Astrocyte (in vitro differentiated cells and primary cell): ENCODE measurements around the gene RANGAP1. TPM values are rescaled to one million over a fixed set of nuclear protein-coding genes. Genes with fewer than 3 reads are reported as not detected.

ENCODE experiments used
- DNase-seq: peaks from one replicate; pipeline ENCODE4 v3.0.0-alpha.2; 2010; ENCODE audit warnings: low read depth
- FAIRE-seq: peaks from 2 replicates; lab custom pipeline; 2011; peaks lifted over from hg19 to GRCh38; lab: Jason Lieb, UNC
- H2AFZ ChIP-seq: 2 replicates; pipeline ENCODE4 v1.6.0; 2012; ENCODE audit warnings: low read depth, low read length, inconsistent platforms
- H3K27ac ChIP-seq: 2 replicates; pipeline ENCODE4 v1.5.1; 2011; ENCODE audit warnings: low read depth, low read length, inconsistent platforms
- H3K27me3 ChIP-seq: 2 replicates; pipeline ENCODE4 v1.6.0; 2011; ENCODE audit warnings: low read length, inconsistent platforms; ENCODE audit not compliant: insufficient read depth
- H3K36me3 ChIP-seq: 2 replicates; pipeline ENCODE4 v1.5.1; 2011; ENCODE audit warnings: low read length, inconsistent platforms; ENCODE audit not compliant: insufficient read depth
- H3K4me1 ChIP-seq: 2 replicates; pipeline ENCODE4 v1.5.1; 2011; ENCODE audit warnings: low read length, inconsistent platforms; ENCODE audit not compliant: insufficient read depth
- H3K4me2 ChIP-seq: 2 replicates; pipeline ENCODE4 v1.6.0; 2012; ENCODE audit warnings: low read length, inconsistent platforms
- H3K4me3 ChIP-seq: 2 replicates; pipeline ENCODE4 v1.5.1; 2011; ENCODE audit warnings: low read depth, mild to moderate bottlenecking, low read length, inconsistent platforms; ENCODE audit not compliant: insufficient read depth
- H3K79me2 ChIP-seq: 2 replicates; pipeline ENCODE4 v1.6.0; 2012; ENCODE audit warnings: mild to moderate bottlenecking, low read length, inconsistent platforms; ENCODE audit not compliant: insufficient read depth
- H3K9ac ChIP-seq: 2 replicates; pipeline ENCODE4 v1.6.0; 2012; ENCODE audit warnings: mild to moderate bottlenecking, low read length, inconsistent platforms
- H3K9me3 ChIP-seq: 2 replicates; pipeline ENCODE4 v1.5.1; 2012; ENCODE audit warnings: low read depth, mild to moderate bottlenecking, low read length, inconsistent platforms; ENCODE audit not compliant: insufficient read depth
- H4K20me1 ChIP-seq: 2 replicates; pipeline ENCODE4 v1.6.0; 2012; ENCODE audit warnings: low read length, inconsistent platforms; ENCODE audit not compliant: insufficient read depth
- H3K27ac Mint-ChIP-seq: one replicate; pipeline ENCODE4 v1.8.0; 2021; ENCODE audit warnings: mild to moderate bottlenecking, mixed read lengths; ENCODE audit not compliant: unreplicated experiment
- H3K27me3 Mint-ChIP-seq: one replicate; pipeline ENCODE4 v1.8.0; 2021; ENCODE audit warnings: low read depth, mixed read lengths; ENCODE audit not compliant: unreplicated experiment
- H3K36me3 Mint-ChIP-seq: one replicate; pipeline ENCODE4 v1.8.0; 2021; ENCODE audit warnings: low read depth, mixed read lengths; ENCODE audit not compliant: unreplicated experiment
- H3K4me1 Mint-ChIP-seq: one replicate; pipeline ENCODE4 v1.8.0; 2021; ENCODE audit warnings: low read depth, mixed read lengths; ENCODE audit not compliant: unreplicated experiment
- H3K4me3 Mint-ChIP-seq: one replicate; pipeline ENCODE4 v1.8.0; 2021; ENCODE audit warnings: mild to moderate bottlenecking, moderate library complexity, mixed read lengths; ENCODE audit not compliant: unreplicated experiment
- H3K9me3 Mint-ChIP-seq: one replicate; pipeline ENCODE4 v1.8.0; 2021; ENCODE audit warnings: mild to moderate bottlenecking, mixed read lengths; ENCODE audit not compliant: unreplicated experiment
- CTCF ChIP-seq: IDR thresholded peaks from 2 replicates; pipeline ENCODE4 v1.5.1; 2011; ENCODE audit warnings: low read depth, mild to moderate bottlenecking, inconsistent platforms, low read length, moderate library complexity; ENCODE audit not compliant: insufficient read depth
- EZH2 ChIP-seq: IDR thresholded peaks from 2 replicates; pipeline ENCODE4 v1.6.1; 2012; ENCODE audit warnings: mild to moderate bottlenecking, low read length, inconsistent platforms; ENCODE audit not compliant: insufficient read depth
- total RNA-seq: library from RNA; stranded (reverse); gene quantifications from 2 replicates; pipeline ENCODE4 v1.2.1, GENCODE V29; 2021

Gene RANGAP1
- total RNA-seq, 1 donor from 2014 or later, result 77.8 TPM

DNA sequence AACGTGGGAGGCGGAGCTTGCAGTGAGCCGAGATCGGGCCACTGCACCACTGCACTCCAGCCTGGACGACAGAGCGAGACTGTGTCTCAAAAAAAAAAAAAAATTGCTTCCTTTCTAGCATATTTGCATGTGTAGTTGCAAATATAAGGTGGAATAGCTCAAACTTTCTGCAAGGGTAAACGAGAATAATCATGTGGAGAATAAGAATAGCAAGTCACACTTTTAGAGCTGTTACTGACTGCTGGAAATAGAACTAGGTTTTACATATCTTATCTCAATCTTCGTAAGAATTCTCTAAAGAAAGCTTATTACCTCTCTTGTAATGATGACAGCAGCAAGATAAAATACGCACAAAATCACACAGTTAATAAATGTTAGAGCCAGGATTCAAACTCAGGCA lies 79.3 kb downstream of the RANGAP1 start:
- no peak for FAIRE-seq
- Histone ChIP-seq H3K4me3 (no peak overlapping the region), H3K4me1 (peaks cover 7% of the 10 kb centered on the region), H3K27me3 (no peaks in the 10 kb centered on the region), H4K20me1 (no peaks in the 10 kb centered on the region), H3K9ac (no peak overlapping the region), H3K9me3 (no peaks in the 10 kb centered on the region), H3K27ac (no peak overlapping the region), H3K4me2 (no peak overlapping the region), H3K79me2 (peaks cover 31% of the 10 kb centered on the region), H2AFZ (no peak overlapping the region), H3K36me3 (no peaks in the 10 kb centered on the region)
- Mint-ChIP-seq H3K4me3 (peak overlapping the region; percentile 96), H3K36me3 (peaks cover 8% of the 10 kb centered on the region), H3K9me3 (no peaks in the 10 kb centered on the region), H3K4me1 (no peaks in the 10 kb centered on the region), H3K27me3 (peaks cover 8% of the 10 kb centered on the region), H3K27ac (no peak overlapping the region)
- TF ChIP-seq EZH2, result no peak
- no peak for DNase-seq

DNA sequence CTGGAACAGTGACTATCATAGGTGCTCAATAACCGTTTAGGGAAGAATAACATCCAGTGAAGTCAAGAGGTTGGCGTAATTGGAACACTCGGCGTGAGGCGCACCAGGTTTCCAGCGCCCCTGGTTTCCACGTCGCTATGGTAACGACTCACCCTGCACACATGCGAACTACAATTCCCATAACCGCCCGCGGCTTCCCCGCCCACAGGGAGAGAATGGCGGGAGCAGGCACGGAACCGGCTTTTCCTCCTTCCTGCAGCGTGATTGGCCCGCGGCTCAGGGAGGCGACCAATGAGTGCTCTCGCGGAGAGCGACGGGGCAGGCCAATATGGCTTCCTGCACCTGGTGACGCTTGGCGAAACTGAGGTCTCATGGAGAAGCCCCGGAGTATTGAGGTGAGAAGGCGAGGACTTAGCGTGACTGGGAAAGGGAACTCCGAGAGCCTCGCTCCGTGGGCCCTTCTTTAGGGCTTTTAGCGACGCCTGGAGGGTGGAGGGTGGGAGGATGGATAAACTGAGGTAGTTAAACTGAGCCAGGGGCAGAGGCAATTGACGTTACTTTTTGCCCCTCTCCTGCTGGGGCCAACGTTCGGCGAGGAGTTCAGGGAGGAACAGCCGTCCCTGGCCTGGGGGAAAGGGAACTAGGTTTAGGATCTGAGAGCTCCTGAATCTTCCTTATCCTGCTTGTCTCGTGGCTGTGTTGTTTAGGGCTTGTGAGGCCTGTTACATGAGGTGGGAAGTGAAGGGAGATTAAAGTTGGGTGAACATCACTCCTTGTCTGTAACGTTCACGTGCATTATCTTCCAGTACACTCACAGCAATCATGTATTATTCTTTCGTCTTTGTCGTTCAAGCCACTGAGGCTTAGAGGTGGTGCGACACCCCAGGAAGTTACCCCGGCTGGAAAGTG lies 80.7 kb downstream of the RANGAP1 start, which contains the start of gene L3MBTL2:
Gene L3MBTL2 (plus strand): TSS at position 321 of the 909 bp plus-strand sequence. CDS start 51 bp downstream, at position 372.
- H3K27me3 Mint-ChIP-seq, result peaks cover 15% of the 10 kb centered on the region
- H3K9me3 Mint-ChIP-seq, result no peaks in the 10 kb centered on the region
- Histone ChIP-seq H3K9me3 (no peaks in the 10 kb centered on the region), H3K27me3 (no peaks in the 10 kb centered on the region), H3K27ac (peak within 1 kb of the TSS; percentile 76), H3K36me3 (no peaks in the 10 kb centered on the region), H3K79me2 (peaks cover 31% of the 10 kb centered on the region), H3K4me2 (peak within 1 kb of the TSS; percentile 96), H3K4me1 (peaks cover 7% of the 10 kb centered on the region), H2AFZ (peak within 1 kb of the TSS; percentile 99), H3K9ac (peak within 1 kb of the TSS; percentile 98), H4K20me1 (no peaks in the 10 kb centered on the region), H3K4me3 (peak within 1 kb of the TSS; percentile 97)
- FAIRE-seq (peak; percentile 95), DNase-seq (peak; percentile 88)
- peak within 1 kb of the TSS; percentile 96 for H3K4me3 Mint-ChIP-seq
- no peak for TF ChIP-seq EZH2
- TF ChIP-seq CTCF, result no peak
- peak within 1 kb of the TSS; percentile 89 for H3K27ac Mint-ChIP-seq
- H3K4me1 Mint-ChIP-seq, result no peaks in the 10 kb centered on the region
- peaks cover 6% of the 10 kb centered on the region for H3K36me3 Mint-ChIP-seq

DNA sequence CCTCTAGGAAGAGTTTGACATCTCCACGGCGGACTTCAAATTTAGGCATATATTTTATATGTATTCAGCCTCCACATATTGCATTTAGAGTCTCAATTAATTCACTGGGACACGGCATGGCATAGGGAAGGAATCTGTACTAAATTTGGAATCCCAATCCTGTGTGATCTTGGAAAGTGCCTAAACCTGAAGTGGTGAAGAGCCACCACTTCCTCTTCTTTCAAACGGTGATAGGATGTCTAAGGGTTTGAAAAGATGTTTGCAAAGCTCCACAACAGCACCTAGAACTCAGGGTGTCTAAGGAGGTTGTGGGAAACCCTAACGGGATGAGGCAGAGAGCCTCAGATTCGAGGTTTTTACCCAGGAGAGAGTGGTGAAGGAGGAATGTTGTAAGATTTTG lies 81.9 kb downstream of the RANGAP1 start:
- no peak for DNase-seq

More for the DNA sequence above, 81.9 kb downstream of the RANGAP1 start:
- no peak overlapping the region for H2AFZ ChIP-seq
- no peaks in the 10 kb centered on the region for H3K27me3 ChIP-seq
- Mint-ChIP-seq H3K4me1 (no peaks in the 10 kb centered on the region), H3K36me3 (no peaks in the 10 kb centered on the region), H3K27me3 (peaks cover 23% of the 10 kb centered on the region), H3K9me3 (no peaks in the 10 kb centered on the region), H3K4me3 (no peak overlapping the region), H3K27ac (no peak overlapping the region)
- no peak overlapping the region for H3K4me2 ChIP-seq
- no peaks in the 10 kb centered on the region for H3K9me3 ChIP-seq
- FAIRE-seq, result no peak
- no peak overlapping the region for H3K4me3 ChIP-seq
- H3K9ac ChIP-seq, result no peak overlapping the region
- no peak overlapping the region for H3K27ac ChIP-seq
- H3K36me3 ChIP-seq, result no peaks in the 10 kb centered on the region
- H3K4me1 ChIP-seq, result peaks cover 7% of the 10 kb centered on the region
- H3K79me2 ChIP-seq, result peaks cover 31% of the 10 kb centered on the region
- TF ChIP-seq CTCF (no peak), EZH2 (no peak)
- no peaks in the 10 kb centered on the region for H4K20me1 ChIP-seq
